ELF-1 (cell line): ENCODE results near the gene SEL1L.
"Not testable (repeated sequence)": the region's sequence is repeated elsewhere in the genome, so short reads cannot be mapped to it uniquely, and the experiment has no call there.

ENCODE experiments used
- DNase-seq: peaks from one replicate; pipeline ENCODE4 v3.0.0-alpha.2; 2016; ENCODE audit warnings: low read depth, low spot score

The SEL1L gene

GRCh38 chr14:81533536-81534343 is at the start of gene SEL1L:
Gene SEL1L (minus strand): TSS chr14:81533853. CDS start chr14:81533744, 109 bp downstream.
- DNase-seq, result peak; percentile 99

- DNase-seq, result no peak
Observed at GRCh38 chr14:81582420-81582819, 48.8 kb upstream of the SEL1L start.

- DNase-seq, result no peak
Observed at GRCh38 chr14:81579115-81579514, 45.5 kb upstream of the SEL1L start.

- no peak for DNase-seq
Observed at GRCh38 chr14:81571437-81571836, 37.8 kb upstream of the SEL1L start.

GRCh38 chr14:81567302-81567701 is 33.6 kb upstream of the SEL1L start:
- no peak for DNase-seq

- no peak for DNase-seq
Observed at GRCh38 chr14:81565441-81566290, 32.0 kb upstream of the SEL1L start.

GRCh38 chr14:81562818-81563217 is 29.2 kb upstream of the SEL1L start:
- no peak for DNase-seq

- DNase-seq, result no peak
Observed at GRCh38 chr14:81561084-81561775, 27.6 kb upstream of the SEL1L start.

- DNase-seq, result no peak
Observed at GRCh38 chr14:81559385-81559784, 25.7 kb upstream of the SEL1L start.

- DNase-seq, result no peak
Observed at GRCh38 chr14:81557146-81557545, 23.5 kb upstream of the SEL1L start.

GRCh38 chr14:81555684-81556083 is 22.0 kb upstream of the SEL1L start:
- no peak for DNase-seq

GRCh38 chr14:81555051-81555450 is 21.4 kb upstream of the SEL1L start:
- no peak for DNase-seq

GRCh38 chr14:81551471-81551870 is 17.8 kb upstream of the SEL1L start:
- DNase-seq, result no peak

- DNase-seq, result no peak
Observed at GRCh38 chr14:81550001-81550637, 16.5 kb upstream of the SEL1L start.

- not testable (repeated sequence) for DNase-seq
Observed at GRCh38 chr14:81541206-81541605, 7.6 kb upstream of the SEL1L start.

- DNase-seq, result no peak
Observed at GRCh38 chr14:81537193-81537592, 3.5 kb upstream of the SEL1L start.

GRCh38 chr14:81536241-81536771 is 2.7 kb upstream of the SEL1L start:
- DNase-seq, result no peak

GRCh38 chr14:81535396-81536164 is 1.9 kb upstream of the SEL1L start:
- no peak for DNase-seq

- no peak for DNase-seq
Observed at GRCh38 chr14:81534510-81535074, 939 bp upstream of the SEL1L start.

- no peak for DNase-seq
Observed at GRCh38 chr14:81533212-81533535, 479 bp downstream of the SEL1L start.
